KMS-11 (cell line): ENCODE results near the gene AKNA.
A peak's percentile ranks its signal among the peaks of the same experiment; 100 is the strongest.

ENCODE experiments used
- H2AFZ ChIP-seq: fragments of 200-600 bp; sonication (generic); 2 replicates; pipeline ENCODE4 v1.6.1; 2016; ENCODE audit warnings: antibody characterized with exemption, mixed run types, low read depth
- H3K27ac ChIP-seq: fragments of 200-600 bp; sonication (generic); 2 replicates; pipeline ENCODE4 v1.6.1; 2016; ENCODE audit warnings: mild to moderate bottlenecking, mixed run types
- H3K27me3 ChIP-seq: fragments of 200-600 bp; sonication (generic); 2 replicates; pipeline ENCODE4 v1.6.1; 2017; ENCODE audit warnings: mild to moderate bottlenecking, low read depth, mixed run types, moderate library complexity; ENCODE audit not compliant: insufficient read depth
- H3K36me3 ChIP-seq: fragments of 200-600 bp; sonication (generic); 2 replicates; pipeline ENCODE4 v1.6.1; 2017; ENCODE audit warnings: mild to moderate bottlenecking, mixed run types; ENCODE audit not compliant: insufficient read depth
- H3K4me1 ChIP-seq: fragments of 200-600 bp; sonication (generic); 2 replicates; pipeline ENCODE4 v1.6.1; 2016; ENCODE audit warnings: mild to moderate bottlenecking, low read depth, mixed run types; ENCODE audit not compliant: poor library complexity, severe bottlenecking
- H3K4me2 ChIP-seq: fragments of 200-600 bp; sonication (generic); 2 replicates; pipeline ENCODE4 v1.7.0; 2016; ENCODE audit warnings: mild to moderate bottlenecking, mixed run types
- H3K4me3 ChIP-seq: fragments of 200-600 bp; sonication (generic); IDR thresholded peaks from 2 replicates; pipeline ENCODE4 v1.6.1; 2017; ENCODE audit warnings: low read depth, low read length, mixed read lengths; ENCODE audit not compliant: insufficient read depth
- H3K79me2 ChIP-seq: fragments of 200-600 bp; sonication (generic); 2 replicates; pipeline ENCODE4 v1.6.1; 2016; ENCODE audit warnings: low read depth, mixed run types; ENCODE audit not compliant: insufficient read depth
- H3K9ac ChIP-seq: fragments of 200-600 bp; sonication (generic); 2 replicates; pipeline ENCODE4 v1.6.1; 2016; ENCODE audit warnings: mild to moderate bottlenecking, mixed run types
- H4K20me1 ChIP-seq: fragments of 200-600 bp; sonication (generic); 2 replicates; pipeline ENCODE4 v1.6.1; 2016; ENCODE audit warnings: mild to moderate bottlenecking, mixed run types; ENCODE audit not compliant: insufficient read depth
- TF ChIP-seq, protein P1 (sequence below): fragments of 200-600 bp; sonication (generic); conservative IDR thresholded peaks from 2 replicates; pipeline ENCODE4 v1.6.1; 2017; ENCODE audit warnings: low read depth, mild to moderate bottlenecking, antibody characterized with exemption, low read length, moderate library complexity, mixed read lengths

Gene AKNA

DNA sequence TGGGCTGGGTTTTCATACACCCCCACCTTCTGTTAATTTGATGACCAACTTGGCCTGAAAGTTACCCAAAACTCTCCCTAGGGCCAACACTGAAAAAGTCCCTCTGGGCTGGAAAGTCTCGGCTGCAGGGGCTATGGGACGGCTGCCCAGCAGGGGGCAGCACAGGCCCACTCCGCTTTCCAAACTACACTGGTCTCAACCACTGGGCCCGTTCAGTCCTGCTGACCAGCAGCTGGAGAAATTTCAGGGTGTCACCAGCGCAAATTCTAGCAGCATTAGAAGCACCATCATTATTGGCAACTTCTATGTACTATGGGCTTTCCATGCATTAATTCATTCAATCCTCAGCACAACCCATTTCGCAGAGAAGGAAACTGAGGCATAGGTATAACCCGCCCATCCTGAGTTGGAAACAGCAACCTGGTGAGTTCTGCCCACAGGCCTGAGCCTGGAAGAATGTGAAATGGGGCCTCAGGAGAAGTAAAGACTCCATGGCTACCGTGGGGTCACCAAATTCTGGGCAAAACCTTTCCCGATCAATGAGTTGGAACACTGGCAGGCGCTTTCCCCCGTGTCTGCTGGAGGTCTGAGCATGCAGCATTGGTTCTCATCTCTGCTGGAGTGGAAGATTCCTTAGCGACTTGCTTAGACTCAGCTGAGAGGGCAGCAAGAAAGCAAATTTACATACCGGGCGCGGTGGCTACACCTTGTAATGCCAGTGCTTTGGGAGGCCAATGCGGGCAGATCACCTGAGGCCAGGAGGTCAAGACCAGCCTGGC lies 48.5 kb downstream of the AKNA start:
- TF ChIP-seq, protein P1, sequence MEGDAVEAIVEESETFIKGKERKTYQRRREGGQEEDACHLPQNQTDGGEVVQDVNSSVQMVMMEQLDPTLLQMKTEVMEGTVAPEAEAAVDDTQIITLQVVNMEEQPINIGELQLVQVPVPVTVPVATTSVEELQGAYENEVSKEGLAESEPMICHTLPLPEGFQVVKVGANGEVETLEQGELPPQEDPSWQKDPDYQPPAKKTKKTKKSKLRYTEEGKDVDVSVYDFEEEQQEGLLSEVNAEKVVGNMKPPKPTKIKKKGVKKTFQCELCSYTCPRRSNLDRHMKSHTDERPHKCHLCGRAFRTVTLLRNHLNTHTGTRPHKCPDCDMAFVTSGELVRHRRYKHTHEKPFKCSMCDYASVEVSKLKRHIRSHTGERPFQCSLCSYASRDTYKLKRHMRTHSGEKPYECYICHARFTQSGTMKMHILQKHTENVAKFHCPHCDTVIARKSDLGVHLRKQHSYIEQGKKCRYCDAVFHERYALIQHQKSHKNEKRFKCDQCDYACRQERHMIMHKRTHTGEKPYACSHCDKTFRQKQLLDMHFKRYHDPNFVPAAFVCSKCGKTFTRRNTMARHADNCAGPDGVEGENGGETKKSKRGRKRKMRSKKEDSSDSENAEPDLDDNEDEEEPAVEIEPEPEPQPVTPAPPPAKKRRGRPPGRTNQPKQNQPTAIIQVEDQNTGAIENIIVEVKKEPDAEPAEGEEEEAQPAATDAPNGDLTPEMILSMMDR, result peak; percentile 81
- H3K4me3 ChIP-seq, result no peak overlapping the region
- no peaks in the 10 kb centered on the region for H3K79me2 ChIP-seq
- no peak overlapping the region for H3K27ac ChIP-seq
- no peaks in the 10 kb centered on the region for H3K4me1 ChIP-seq
- H2AFZ ChIP-seq, result no peak overlapping the region
- H3K9ac ChIP-seq, result no peak overlapping the region
- no peak overlapping the region for H3K4me2 ChIP-seq
- 0 out of 2 replicates have a peak, but pooled peaks cover 3% of the 10 kb centered on the region for H3K36me3 ChIP-seq
- no peaks in the 10 kb centered on the region for H4K20me1 ChIP-seq
- no peaks in the 10 kb centered on the region for H3K27me3 ChIP-seq

GRCh38 chr9:114338187-114338586 lies 49.6 kb downstream of the AKNA start:
- H3K4me1 ChIP-seq, result no peaks in the 10 kb centered on the region
- no peak overlapping the region for H3K4me2 ChIP-seq
- H3K4me3 ChIP-seq, result no peak overlapping the region
- H3K9ac ChIP-seq, result no peak overlapping the region
- no peaks in the 10 kb centered on the region for H3K79me2 ChIP-seq
- no peaks in the 10 kb centered on the region for H3K27me3 ChIP-seq
- TF ChIP-seq, protein P1, result no peak
- no peak overlapping the region for H3K27ac ChIP-seq
- no peak overlapping the region for H2AFZ ChIP-seq
- H4K20me1 ChIP-seq, result no peaks in the 10 kb centered on the region
- 0 out of 2 replicates have a peak, but pooled peaks cover 2% of the 10 kb centered on the region for H3K36me3 ChIP-seq

DNA sequence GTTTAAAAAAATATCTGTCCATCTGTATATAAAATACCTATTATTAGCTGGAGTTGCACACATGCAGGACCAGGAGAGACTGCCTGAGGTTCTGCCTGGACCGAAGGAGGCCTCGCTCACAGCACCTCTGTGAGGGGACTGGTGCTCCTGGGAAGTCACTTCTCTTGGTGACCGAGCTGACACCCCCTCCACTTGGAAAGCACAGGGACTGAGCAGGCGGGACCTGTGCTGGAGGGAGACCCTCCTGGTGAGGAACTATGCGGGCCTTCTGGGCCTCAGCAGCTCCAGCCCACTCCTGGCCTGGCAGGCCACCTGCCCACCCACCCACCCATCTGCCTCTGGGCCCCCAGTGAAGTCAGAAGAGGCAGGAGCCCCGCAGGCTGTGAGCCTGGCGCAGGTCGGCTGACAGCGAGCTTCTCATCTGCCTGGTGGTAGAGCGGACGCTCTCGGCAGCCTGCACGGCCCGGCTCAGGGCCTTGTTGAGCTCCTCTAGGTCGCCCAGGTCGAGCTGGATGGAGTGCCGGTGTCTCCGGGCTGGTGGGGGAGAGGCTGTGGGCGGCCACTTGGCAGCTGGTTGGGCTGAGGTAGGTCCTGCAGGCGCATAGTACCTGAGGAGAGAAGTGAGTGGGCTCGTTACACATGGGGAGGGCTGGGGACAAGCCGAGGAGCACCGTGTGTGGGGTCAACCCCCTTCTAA lies 50.9 kb downstream of the AKNA start:
- no peak overlapping the region for H3K4me3 ChIP-seq
- no peak overlapping the region for H2AFZ ChIP-seq
- H3K4me1 ChIP-seq, result no peaks in the 10 kb centered on the region
- H3K79me2 ChIP-seq, result no peaks in the 10 kb centered on the region
- TF ChIP-seq, protein P1, result no peak
- no peak overlapping the region for H3K4me2 ChIP-seq
- H3K27ac ChIP-seq, result no peak overlapping the region
- no peaks in the 10 kb centered on the region for H4K20me1 ChIP-seq
- H3K27me3 ChIP-seq, result no peaks in the 10 kb centered on the region
- no peak overlapping the region for H3K9ac ChIP-seq
- H3K36me3 ChIP-seq, result no peaks in the 10 kb centered on the region

DNA sequence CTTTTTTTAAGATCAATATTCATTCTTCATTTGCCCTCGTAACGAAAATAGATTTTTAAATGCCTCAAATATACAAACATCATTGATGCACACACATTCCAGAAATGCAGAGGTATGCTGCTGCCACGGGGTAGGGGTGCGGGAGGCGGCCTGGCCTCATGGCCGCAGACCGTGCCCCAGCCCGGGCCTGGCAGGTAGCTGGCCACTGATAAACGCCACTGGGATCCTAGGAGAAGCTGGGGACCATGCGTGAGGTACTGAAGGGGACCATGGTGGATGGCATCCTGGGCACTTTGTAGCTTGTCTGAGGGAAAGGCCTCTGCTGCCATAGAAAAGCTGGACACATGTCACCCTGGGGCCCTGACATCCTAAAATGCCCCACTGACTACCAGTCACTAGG lies 51.6 kb downstream of the AKNA start:
- Histone ChIP-seq H4K20me1 (no peaks in the 10 kb centered on the region), H3K27ac (no peak overlapping the region), H3K4me2 (no peak overlapping the region), H3K27me3 (no peaks in the 10 kb centered on the region; the same call in 1 of the 2 replicates), H3K4me3 (no peak overlapping the region), H3K9ac (no peak overlapping the region), H3K36me3 (no peaks in the 10 kb centered on the region), H3K79me2 (no peaks in the 10 kb centered on the region), H2AFZ (no peak overlapping the region), H3K4me1 (no peaks in the 10 kb centered on the region)
- TF ChIP-seq, protein P1, result no peak
